Right forelimb (tissue), 1 donor: ENCODE data around the gene ZBTB7C.
A peak's percentile ranks its signal among the peaks of the same experiment; 100 is the strongest.

Experiments used
- DNase-seq: peaks from one replicate; pipeline ENCODE4 v3.0.0-alpha.2; 2018

Gene ZBTB7C

DNA sequence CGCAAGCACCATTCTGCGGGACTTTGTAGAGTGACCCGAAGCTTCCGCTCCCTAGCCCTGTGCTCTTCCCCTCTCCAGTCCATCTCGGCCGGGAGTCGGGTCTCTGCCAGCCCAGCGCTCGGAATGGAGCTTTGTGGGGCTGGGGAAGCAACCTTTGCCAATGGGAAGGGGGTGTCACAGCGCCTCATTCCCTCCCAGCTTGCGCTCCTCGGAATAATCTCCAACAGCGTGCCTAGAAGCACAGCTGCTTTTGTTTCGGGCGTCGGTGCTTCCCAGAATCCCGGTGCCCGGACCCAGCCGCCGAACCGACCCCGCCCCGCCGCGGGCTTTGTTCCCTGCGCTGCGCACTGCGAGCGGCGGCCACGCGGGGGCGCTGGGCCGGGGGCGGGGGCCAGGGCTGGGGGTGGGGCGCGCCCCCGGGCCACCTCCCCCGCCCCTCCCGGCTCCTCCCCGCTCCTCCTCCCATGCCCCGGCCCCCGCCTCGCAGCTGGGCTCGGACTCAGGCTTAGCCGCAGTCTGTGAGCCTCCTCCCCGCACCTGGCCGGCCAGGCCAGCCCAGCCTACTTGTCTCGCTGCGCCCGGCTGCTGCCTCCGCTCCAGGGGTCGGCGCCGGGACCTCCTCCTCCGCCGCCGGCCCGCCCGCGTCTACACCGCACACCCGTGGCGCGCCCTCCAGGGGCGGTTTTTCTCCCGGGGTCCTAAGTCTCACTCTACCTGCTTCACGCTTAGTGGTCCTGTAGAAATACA is 401.1 kb downstream of the ZBTB7C start:
- peak; percentile 86 for DNase-seq

DNA sequence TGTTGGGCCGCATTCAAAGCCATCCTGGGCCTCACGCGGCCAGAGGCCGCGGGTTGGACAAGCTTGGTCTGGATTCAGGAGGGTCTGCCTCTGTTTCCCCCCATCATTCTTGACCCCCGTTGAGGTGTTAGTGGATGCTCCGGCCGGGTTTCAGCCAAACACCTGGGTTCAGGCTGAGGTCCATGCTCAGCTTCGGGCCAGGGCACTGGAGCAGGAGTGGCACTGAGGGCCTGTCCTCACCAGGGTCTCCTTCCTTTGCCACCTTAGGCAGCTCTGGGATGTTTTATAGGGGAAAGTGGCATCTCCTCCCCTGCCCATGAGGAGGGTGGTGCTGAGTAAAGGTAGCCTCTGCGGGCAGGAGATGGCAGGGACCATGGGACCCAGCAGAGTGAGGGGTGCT is 401.8 kb downstream of the ZBTB7C start:
- no peak for DNase-seq

GRCh38 chr18:48006415-48007175 is 402.6 kb downstream of the ZBTB7C start:
- DNase-seq, result peak; percentile 39

GRCh38 chr18:48004577-48004976 is 404.6 kb downstream of the ZBTB7C start:
- DNase-seq, result peak; percentile 27

DNA sequence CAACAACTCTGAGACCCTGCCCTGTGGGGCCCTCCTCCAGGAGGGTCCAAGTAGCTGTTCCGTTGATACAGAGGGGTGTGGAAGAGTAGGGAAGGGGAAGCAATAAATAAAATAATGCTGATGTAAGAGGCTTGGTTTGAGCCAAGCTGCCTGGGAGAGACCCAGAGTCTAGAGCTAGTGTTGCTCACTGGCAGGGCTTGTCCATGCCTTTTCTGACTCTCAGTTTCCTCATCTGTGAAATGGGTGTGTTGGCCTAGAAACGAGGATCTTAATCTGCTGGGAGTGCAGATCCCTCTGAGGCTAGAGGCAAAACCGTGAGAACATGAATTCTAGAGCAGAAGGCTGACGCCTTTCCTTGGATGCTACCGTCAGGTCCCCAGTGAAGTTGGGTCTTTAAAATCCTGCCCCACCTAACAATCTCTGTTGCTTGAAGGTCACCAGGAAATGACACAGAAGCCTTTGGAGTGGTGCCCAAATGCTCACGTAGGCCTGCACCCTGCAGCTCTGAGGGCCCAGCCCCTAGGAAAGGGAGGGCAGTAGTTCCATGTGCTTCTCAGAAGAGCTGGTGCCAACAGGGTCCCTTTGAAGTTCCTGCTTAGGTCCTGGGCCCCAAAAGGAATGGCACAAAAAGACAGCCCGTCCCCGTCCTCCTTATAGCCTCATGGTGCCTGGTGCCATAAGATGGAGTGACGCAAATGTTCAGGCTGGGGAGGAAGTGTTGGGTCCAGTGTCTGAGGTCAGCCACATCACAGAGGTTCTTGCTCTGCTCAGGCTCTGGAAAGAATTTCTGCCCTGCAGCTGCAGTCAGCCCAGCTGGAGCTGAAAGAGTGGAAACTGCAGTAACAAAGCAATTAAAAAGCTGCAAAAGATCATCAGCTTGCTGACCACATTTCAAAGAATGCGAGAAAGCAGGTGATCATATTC is 405.5 kb downstream of the ZBTB7C start:
- peak; percentile 45 for DNase-seq

GRCh38 chr18:48002933-48003365 is 406.2 kb downstream of the ZBTB7C start:
- no peak for DNase-seq

DNA sequence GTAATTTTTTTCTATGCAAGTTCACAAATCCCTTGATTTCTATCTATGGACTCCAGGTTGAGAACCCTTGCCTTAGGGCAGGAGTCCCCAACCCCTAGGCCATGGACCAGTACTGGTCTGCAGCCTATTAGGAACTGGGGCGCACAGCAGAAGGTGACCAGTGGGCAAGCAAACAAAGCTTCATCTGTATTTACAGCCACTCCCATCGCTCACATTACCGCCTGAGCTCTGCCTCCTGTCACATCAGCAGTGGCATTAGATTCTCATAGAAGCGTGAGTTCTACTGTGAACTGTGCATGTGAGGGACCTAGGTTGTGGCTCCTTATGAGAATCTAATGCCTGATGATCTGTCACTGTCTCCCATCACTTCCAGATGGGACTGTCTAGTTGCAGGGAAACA is 408.5 kb downstream of the ZBTB7C start:
- DNase-seq, result peak; percentile 21

GRCh38 chr18:47999801-48000248 is 409.4 kb downstream of the ZBTB7C start:
- no peak for DNase-seq

GRCh38 chr18:47997338-47997780 is 411.8 kb downstream of the ZBTB7C start:
- no peak for DNase-seq

- DNase-seq, result no peak
Measured at GRCh38 chr18:47996091-47996541, 413.1 kb downstream of the ZBTB7C start.

DNA sequence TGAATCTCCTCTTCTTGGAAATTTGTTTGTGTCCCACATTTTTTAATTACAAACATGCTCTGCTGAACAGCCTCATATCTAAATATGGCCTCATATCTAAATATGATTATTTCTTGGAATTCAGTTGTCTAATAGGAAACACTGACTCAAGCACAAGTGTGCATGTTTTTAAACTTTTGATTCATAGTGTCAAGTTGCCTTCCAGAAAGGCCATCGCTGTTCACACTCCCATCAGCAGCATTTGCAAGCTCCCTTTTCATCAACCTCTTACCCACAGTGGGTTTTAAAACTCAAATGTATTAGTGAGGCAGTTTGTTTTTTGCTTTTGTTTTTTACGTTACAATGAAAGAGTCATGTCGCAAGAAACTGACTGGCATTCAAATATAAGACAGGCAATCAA is 413.5 kb downstream of the ZBTB7C start:
- DNase-seq, result no peak

DNA sequence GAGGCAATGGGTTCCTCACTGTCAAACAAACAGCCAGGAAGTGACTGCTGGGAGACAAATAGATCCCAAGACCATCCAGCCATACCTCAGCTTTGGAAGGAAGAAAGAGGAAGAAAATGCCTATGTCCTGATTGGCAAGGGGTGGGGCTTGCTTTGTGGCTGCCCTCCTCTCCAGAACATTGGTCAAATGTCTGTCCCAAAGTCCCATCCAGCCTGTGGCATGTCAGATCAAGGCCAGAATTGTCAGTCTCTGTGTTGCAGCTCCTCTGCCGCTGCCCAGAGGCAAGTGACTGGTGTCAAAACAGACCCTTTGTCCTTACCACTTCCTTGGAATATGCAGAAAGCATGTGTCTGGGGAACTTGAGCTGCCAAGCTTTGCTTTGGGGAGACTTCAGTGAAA is 415.8 kb downstream of the ZBTB7C start:
- no peak for DNase-seq

- no peak for DNase-seq
Measured at GRCh38 chr18:47992976-47993375, 416.2 kb downstream of the ZBTB7C start.

- DNase-seq, result no peak
Measured at GRCh38 chr18:47992266-47992665, 416.9 kb downstream of the ZBTB7C start.

DNA sequence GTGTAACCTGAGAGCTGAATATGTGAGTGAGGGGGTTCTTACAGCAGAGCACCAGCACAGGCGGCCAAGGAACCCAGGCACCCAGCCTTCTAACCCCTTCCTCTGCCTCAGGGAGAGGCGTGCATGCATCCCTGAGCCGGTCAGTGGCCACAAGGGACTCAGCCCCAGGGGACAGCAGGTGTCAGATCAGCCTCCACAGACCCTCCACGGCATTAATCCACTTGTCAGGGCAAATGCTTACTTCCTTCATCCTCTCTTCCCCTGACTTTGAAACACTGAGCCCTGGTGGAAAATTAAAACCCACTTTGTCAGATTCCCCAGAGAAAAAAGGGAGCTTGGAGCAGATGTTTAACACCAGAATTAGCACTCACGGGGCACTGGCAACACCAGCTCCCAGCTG is 418.2 kb downstream of the ZBTB7C start:
- no peak for DNase-seq

GRCh38 chr18:47987388-47987699 is 421.8 kb downstream of the ZBTB7C start:
- DNase-seq, result no peak

- no peak for DNase-seq
Measured at GRCh38 chr18:47986620-47987387, 422.4 kb downstream of the ZBTB7C start.

DNA sequence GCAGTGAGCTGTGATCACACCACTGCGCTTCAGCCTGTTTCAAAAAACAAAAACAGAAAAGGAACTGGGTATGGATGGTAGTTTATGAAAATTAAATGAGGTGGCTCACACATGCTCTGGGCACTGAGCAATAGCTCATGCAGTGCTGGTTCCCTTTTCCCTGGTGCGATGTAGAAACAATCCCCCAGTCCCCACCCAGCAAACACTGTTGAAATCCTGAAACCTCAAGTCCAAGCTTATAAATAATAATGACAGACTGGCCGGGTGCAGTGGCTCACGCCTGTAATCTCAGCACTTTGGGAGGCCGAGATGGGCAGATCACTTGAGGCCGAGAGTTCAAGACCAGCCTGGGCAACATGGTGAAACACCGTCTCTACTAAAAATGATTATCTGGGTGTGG is 423.3 kb downstream of the ZBTB7C start:
- no peak for DNase-seq

DNA sequence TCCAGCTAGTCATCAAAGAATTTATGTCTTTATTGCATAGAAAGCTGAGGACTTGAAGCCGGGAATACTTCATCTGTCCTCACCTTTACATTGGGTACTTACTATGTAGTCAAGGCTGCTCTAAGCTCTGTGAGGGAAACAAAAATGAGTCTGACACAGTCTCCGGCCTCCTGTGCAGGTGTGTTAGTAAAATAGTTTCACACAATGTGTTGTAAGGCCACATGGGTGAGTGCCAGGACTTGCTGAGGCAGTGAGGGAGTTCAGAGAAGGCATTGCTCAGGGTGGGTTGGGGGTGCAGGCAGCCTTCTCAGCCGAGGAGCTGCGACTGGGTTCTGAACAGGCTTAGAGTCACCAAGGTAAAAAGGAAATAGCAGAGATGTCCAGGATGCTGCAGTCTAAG is 424.2 kb downstream of the ZBTB7C start:
- DNase-seq, result no peak

GRCh38 chr18:47983946-47984345 is 425.2 kb downstream of the ZBTB7C start:
- DNase-seq, result no peak

GRCh38 chr18:47983055-47983454 is 426.1 kb downstream of the ZBTB7C start:
- DNase-seq, result no peak

- no peak for DNase-seq
Measured at GRCh38 chr18:47981830-47982229, 427.4 kb downstream of the ZBTB7C start.
